Measurements from ENCODE around the gene ZFAND3. TPM values are rescaled to one million over a fixed set of nuclear protein-coding genes. Genes with fewer than 3 reads are reported as not detected.

ZFAND3 gene
- total and polyA plus RNA-seq, 2 donors (not counting 3 experiments of a cell fraction or from before 2014, with no cell fraction given) = 15.4 to 54.2 TPM

DNA sequence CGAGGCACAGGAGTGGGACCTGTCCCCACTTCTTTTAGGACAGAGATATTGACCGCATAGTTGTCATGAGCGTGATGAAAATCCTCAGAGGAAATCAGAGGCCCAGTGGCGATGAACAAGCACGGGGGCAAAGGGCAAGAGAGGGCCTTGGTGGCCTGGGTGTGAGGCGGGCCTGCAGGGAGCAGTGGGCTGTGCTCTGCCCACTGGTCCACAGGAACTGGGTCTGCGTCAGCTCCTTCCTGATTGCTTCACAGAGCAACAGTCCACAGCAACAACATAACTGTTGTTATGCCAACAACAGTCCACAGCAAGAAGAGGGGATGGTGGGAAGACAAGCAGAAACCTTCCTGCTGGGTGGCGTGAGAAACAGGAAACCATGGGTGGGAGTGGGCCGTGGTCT lies 335.6 kb downstream of the ZFAND3 start:
- FAIRE-seq (peak; percentile 89), DNase-seq (ENCODE audit: low read depth, low spot score) (peak; percentile 94)
- TF ChIP-seq EZH2 (IDR thresholded peaks at IDR 0.05; ENCODE audit: borderline replicate concordance, low read depth, low read length, severe bottlenecking) (no peak), GATA2 (IDR thresholded peaks at IDR 0.05; ENCODE audit: insufficient read depth, insufficient read length, low read depth, low read length) (no peak), POLR2A (IDR thresholded peaks at IDR 0.05; ENCODE audit: low read depth, low read length) (no peak), MAX (IDR thresholded peaks at IDR 0.05; ENCODE audit: insufficient read depth, insufficient read length) (peak; percentile 16), CTCF (IDR thresholded peaks at IDR 0.05; ENCODE audit: extremely low read depth in 1 of 2, insufficient read depth in 1 of 2, low read depth in 1 of 2, low read length in 2 of 2) (no peak), POLR2AphosphoS5 (IDR thresholded peaks at IDR 0.05; ENCODE audit: insufficient read depth, low read depth, low read length) (peak; percentile 33), FOS (IDR thresholded peaks at IDR 0.05; ENCODE audit: borderline replicate concordance, insufficient read depth, low read length) (peak; percentile 54), JUN (IDR thresholded peaks at IDR 0.05; ENCODE audit: borderline replicate concordance, insufficient read depth, insufficient read length, low read depth) (peak; percentile 88), MYC (IDR thresholded peaks at IDR 0.05; ENCODE audit: low read depth, low read length) (no peak)
- H3K4me2 ChIP-seq (ENCODE audit: insufficient read depth, low read length) = peak overlapping the region; percentile 49
- H4K20me1 ChIP-seq (replicated peaks; ENCODE audit: control insufficient read depth, extremely low read depth, insufficient read depth, low read length) = no peaks in the 10 kb centered on the region
- no TSS peak for BruUV-seq (replicated peaks)
- H3K36me3 ChIP-seq (ENCODE audit: control insufficient read depth in 2 of 2, extremely low read depth in 1 of 2, insufficient read depth in 2 of 2, low read length in 2 of 2) = peaks cover 0 to 2% of the 10 kb centered on the region in 2 experiments
- no peaks in the 10 kb centered on the region for H3K9me3 ChIP-seq (replicated peaks; ENCODE audit: control insufficient read depth, insufficient read depth, low read length)
- peak overlapping the region; percentile 82 for H3K9ac ChIP-seq (replicated peaks; ENCODE audit: extremely low read depth, insufficient read depth, low read length)
- CTCF ChIA-PET = interaction anchor here (2.0 kb wide), 1 partner anchor 339 kb away, joined by 4 read pairs; no protein-coding TSS in a partner anchor
- H3K4me3 ChIP-seq (replicated peaks in 1 of 3; ENCODE audit: insufficient read depth in 1 of 3, low read depth in 1 of 3, low read length in 3 of 3) = no peak overlapping the region
- H3K79me2 ChIP-seq (ENCODE audit: control insufficient read depth, insufficient read depth, low read length) = no peaks in the 10 kb centered on the region
- H3K27me3 ChIP-seq (ENCODE audit: control insufficient read depth in 2 of 2, insufficient read depth in 2 of 2, low read length in 2 of 2) = no peaks in the 10 kb centered on the region
- no peak overlapping the region for H2AFZ ChIP-seq (ENCODE audit: low read depth, low read length)
- POLR2A ChIA-PET = interaction anchor here (0.6 kb wide), 1 partner anchor 104 kb away, joined by 3 read pairs; no protein-coding TSS in a partner anchor
- H3K9me1 ChIP-seq (replicated peaks; ENCODE audit: control insufficient read depth, extremely low read depth, insufficient read depth, low read length) = no peaks in the 10 kb centered on the region
- peaks cover 21% of the 10 kb centered on the region for H3K4me1 ChIP-seq (ENCODE audit: control insufficient read depth, extremely low read depth, insufficient read depth, low read length)
- intact Hi-C loops (cut with micrococcal nuclease) = loop anchor here (2.0 to 10.0 kb wide), 3 partner anchors 38 to 450 kb away; no protein-coding TSS in a partner anchor
- H3K27ac ChIP-seq (ENCODE audit: insufficient read depth, low read depth, low read length) = peak overlapping the region; percentile 100
- dilution Hi-C loops (cut with MboI; ENCODE audit: extremely low pct_ligation_motif_present, low sequenced_read_pairs) = no loop called here
